H1 (cell line): Measurements from ENCODE around the gene NODAL. TPM values are rescaled to one million over a fixed set of nuclear protein-coding genes. Genes with fewer than 3 reads are reported as not detected.

ENCODE experiments used
- CEBPB ChIP-seq: IDR thresholded peaks from 2 replicates; pipeline ENCODE4 v1.6.1; 2012; ENCODE audit warnings: low read depth, low read length
- CREB1 ChIP-seq: IDR thresholded peaks from 2 replicates; pipeline ENCODE4 v1.6.1; 2012; ENCODE audit warnings: inconsistent platforms
- CTBP2 ChIP-seq: IDR thresholded peaks from 2 replicates; pipeline ENCODE4 v1.7.0; 2011; ENCODE audit warnings: borderline replicate concordance, mild to moderate bottlenecking, moderate library complexity, mixed read lengths, low read length; ENCODE audit not compliant: insufficient read depth, insufficient read length
- TEAD4 ChIP-seq: IDR thresholded peaks from 2 replicates; pipeline ENCODE4 v1.6.1; 2012; ENCODE audit warnings: low read depth, low read length, inconsistent platforms, mixed read lengths
- polyA plus RNA-seq, 7 experiments: library from polyadenylated mRNA; depleted of rRNA in 3 of 7; stranded (reverse) in 5 of 7; unstranded in 2 of 7; fragments of >200 nt in 5 of 7; fragments of 200-250 nt in 2 of 7; gene quantifications; 1 replicate in 5 of 7; 2 replicates in 1 of 7; 4 replicates in 1 of 7; pipeline versions ENCODE4 v1.2.1 to v1.2.3, GENCODE V29; 2011 to 2013; ENCODE audit warnings: missing spikeins in 2 of 7, mixed read lengths in 2 of 7
- total RNA-seq: library from RNA; stranded (reverse); fragmentation: NEBNext Ultra II Directional; extraction: Animal tissue kit (Norgen Biotek cat#: 25700); gene quantifications from 2 replicates; pipeline ENCODE4 v1.2.1, GENCODE V29; 2021

NODAL gene
- total and polyA plus RNA-seq, 2 of the 8 experiments (the other 6 are each of a cell fraction or from before 2014, with no cell fraction given), result 2.0 to 7.3 TPM

DNA sequence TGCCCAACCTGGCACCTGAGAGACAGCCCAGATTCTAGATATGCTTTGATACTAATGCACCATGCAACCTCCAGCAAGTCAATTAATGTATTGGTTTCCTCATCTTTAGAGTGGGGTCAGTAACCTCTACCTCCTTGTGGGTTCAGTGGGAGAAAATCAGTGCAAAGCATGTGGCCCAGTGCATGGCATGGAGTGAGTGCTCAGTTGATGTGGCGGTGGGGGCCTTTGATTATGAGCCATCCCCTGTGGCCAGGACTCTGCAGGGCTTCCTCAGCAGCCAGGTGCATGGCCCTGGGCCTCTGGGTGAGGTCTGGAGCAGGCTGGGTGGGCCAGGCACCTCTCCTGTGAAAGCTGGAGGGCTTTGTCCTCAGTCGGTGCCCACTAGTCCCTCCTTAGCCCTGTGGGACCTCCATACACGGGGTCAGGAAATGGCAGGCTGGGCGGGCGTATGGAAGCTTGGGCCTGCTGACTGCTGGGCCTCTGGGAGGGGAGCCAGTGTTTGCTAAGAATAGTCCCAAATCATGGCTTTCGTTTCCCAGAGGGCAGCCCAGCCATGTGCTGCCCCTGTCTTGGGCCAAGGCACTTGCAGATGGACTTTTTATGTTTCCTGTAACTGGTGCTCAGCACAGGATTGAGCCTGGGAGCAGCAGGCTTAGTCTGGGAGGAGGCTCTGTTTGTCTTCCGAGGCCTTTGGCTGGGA, 40.5 kb upstream of the NODAL start (continued):
- TF ChIP-seq CEBPB (no peak), TEAD4 (no peak), CTBP2 (no peak), CREB1 (no peak)
